CD8-positive, alpha-beta memory T cell (primary cell): ENCODE results near the gene DUSP28. TPM values are rescaled to one million over a fixed set of nuclear protein-coding genes. Genes with fewer than 3 reads are reported as not detected.

Experiments used
- CTCF ChIA-PET: fragments of 350-600 bp; sonication (Branson Sonifier 250); formaldehyde crosslinking; loops from one replicate; lab custom pipeline; 2021; ENCODE audit warnings: antibody characterized with exemption; lab: Charles Lee
- POLR2A ChIA-PET: fragments of 350-600 bp; sonication (Branson Sonifier 250); formaldehyde crosslinking; loops from one replicate; lab custom pipeline; 2021; ENCODE audit warnings: antibody characterized with exemption; lab: Charles Lee
- DNase-seq, 5 donors: peaks; one replicate each; pipeline versions ENCODE4 v3.0.0 to v3.0.0-alpha.2; 2020 to 2022; ENCODE audit warnings: mixed read lengths in 1 of 5
- H3K27ac ChIP-seq: one replicate; pipeline ENCODE4 v1.7.0; 2013; ENCODE audit warnings: low read depth, mild to moderate bottlenecking, low read length, moderate library complexity
- H3K27me3 ChIP-seq: 2 replicates; pipeline ENCODE4 v1.7.0; 2013; ENCODE audit warnings: low read length, mild to moderate bottlenecking; ENCODE audit not compliant: insufficient read depth, poor library complexity, severe bottlenecking
- H3K36me3 ChIP-seq: 2 replicates; pipeline ENCODE4 v1.7.0; 2013; ENCODE audit warnings: mild to moderate bottlenecking, low read length, moderate library complexity; ENCODE audit not compliant: insufficient read depth
- H3K4me1 ChIP-seq: 2 replicates; pipeline ENCODE4 v1.7.0; 2013; ENCODE audit warnings: mild to moderate bottlenecking, low read length, moderate library complexity; ENCODE audit not compliant: insufficient read depth
- H3K4me3 ChIP-seq: 2 replicates; pipeline ENCODE4 v1.7.0; 2013; ENCODE audit warnings: mild to moderate bottlenecking, low read length
- H3K9me3 ChIP-seq: 2 replicates; pipeline ENCODE4 v1.7.0; 2013; ENCODE audit warnings: mild to moderate bottlenecking, low read length
- H3K27ac Mint-ChIP-seq, 8 donors: one replicate each; pipeline ENCODE4 v1.8.0; 2020 to 2021; ENCODE audit warnings: mixed read lengths in 8 of 8, mild to moderate bottlenecking in 6 of 8, inconsistent platforms in 3 of 8, moderate library complexity in 3 of 8
- H3K27me3 Mint-ChIP-seq, 2 donors: one replicate each; pipeline ENCODE4 v1.8.0; 2020 to 2021; ENCODE audit warnings: mixed read lengths in 2 of 2, mild to moderate bottlenecking in 1 of 2, moderate library complexity in 1 of 2
- H3K36me3 Mint-ChIP-seq, 3 donors: one replicate each; pipeline ENCODE4 v1.8.0; 2020 to 2021; ENCODE audit warnings: mixed read lengths in 3 of 3, inconsistent platforms in 1 of 3, mild to moderate bottlenecking in 1 of 3
- H3K4me1 Mint-ChIP-seq, 3 donors: one replicate each; pipeline ENCODE4 v1.8.0; 2020 to 2021; ENCODE audit warnings: mixed read lengths in 3 of 3, inconsistent platforms in 1 of 3, mild to moderate bottlenecking in 1 of 3
- H3K4me3 Mint-ChIP-seq, 7 donors: one replicate each; pipeline ENCODE4 v1.8.0; 2020 to 2021; ENCODE audit warnings: mixed read lengths in 7 of 7, mild to moderate bottlenecking in 6 of 7, moderate library complexity in 4 of 7, inconsistent platforms in 2 of 7
- H3K9me3 Mint-ChIP-seq, 5 donors: one replicate each; pipeline ENCODE4 v1.8.0; 2020 to 2022; ENCODE audit warnings: mixed read lengths in 5 of 5, mild to moderate bottlenecking in 3 of 5, moderate library complexity in 2 of 5, inconsistent platforms in 1 of 5
- polyA plus RNA-seq: library from polyadenylated mRNA; unstranded; fragments of 300-500 nt; fragmentation: Illumina TruSeq; gene quantifications from one replicate; pipeline ENCODE4 v1.2.3, GENCODE V29; 2021
- total RNA-seq, 2 experiments: library from RNA; stranded (reverse); gene quantifications; one replicate each; pipeline ENCODE4 v1.2.3, GENCODE V29; 2021

The DUSP28 gene
- total and polyA plus RNA-seq, 3 experiments from 2014 or later = 7.0 to 22.0 (median 7.0) TPM

- Histone ChIP-seq H3K27me3 (no peaks in the 10 kb centered on the region), H3K9me3 (no peaks in the 10 kb centered on the region), H3K4me3 (no peak overlapping the region), H3K4me1 (peaks cover 25% of the 10 kb centered on the region), H3K36me3 (peaks cover 22% of the 10 kb centered on the region), H3K27ac (no peak overlapping the region)
- H3K36me3 Mint-ChIP-seq = peaks cover 3 to 61% (median 7%) of the 10 kb centered on the region in 3 donors
- peaks cover 24 to 35% (median 34%) of the 10 kb centered on the region in 3 donors for H3K4me1 Mint-ChIP-seq
- POLR2A ChIA-PET = interaction anchor here (2.4 kb wide), 1 partner anchor 10 kb away, joined by 8 read pairs; no protein-coding TSS in a partner anchor
- no peaks in the 10 kb centered on the region for H3K27me3 Mint-ChIP-seq
- no peak overlapping the region for H3K4me3 Mint-ChIP-seq
- peak overlapping the region in 1 of 8 donors; percentile 43 for H3K27ac Mint-ChIP-seq
- no peaks in the 10 kb centered on the region for H3K9me3 Mint-ChIP-seq
- CTCF ChIA-PET = interaction anchor here (0.8 to 1.6 kb wide), 3 partner anchors 10 to 11 kb away, joined by 3 to 5 read pairs (median 3); no protein-coding TSS in a partner anchor
- no peak for DNase-seq
These were observed 16.5 kb downstream of the DUSP28 start for GRCh38 chr2:240576436-240577205.

- Histone ChIP-seq H3K4me1 (peaks cover 21% of the 10 kb centered on the region), H3K9me3 (no peaks in the 10 kb centered on the region), H3K27me3 (no peaks in the 10 kb centered on the region), H3K4me3 (no peak overlapping the region), H3K36me3 (peaks cover 27% of the 10 kb centered on the region), H3K27ac (no peak overlapping the region)
- Mint-ChIP-seq H3K36me3 (peaks cover 5 to 58% (median 7%) of the 10 kb centered on the region in 3 donors), H3K4me3 (no peak overlapping the region), H3K27me3 (no peaks in the 10 kb centered on the region), H3K27ac (no peak overlapping the region), H3K9me3 (no peaks in the 10 kb centered on the region), H3K4me1 (peaks cover 25 to 37% (median 32%) of the 10 kb centered on the region in 3 donors)
- DNase-seq = no peak
- CTCF ChIA-PET = interaction anchor here (1.5 kb wide), 1 partner anchor 12 kb away, joined by 5 read pairs; no protein-coding TSS in a partner anchor
- POLR2A ChIA-PET = interaction anchor here (1.3 to 2.4 kb wide), 2 partner anchors 9 to 11 kb away, joined by 4 to 8 read pairs; no protein-coding TSS in a partner anchor
These were observed 17.3 kb downstream of the DUSP28 start for GRCh38 chr2:240577281-240578109.

DNA sequence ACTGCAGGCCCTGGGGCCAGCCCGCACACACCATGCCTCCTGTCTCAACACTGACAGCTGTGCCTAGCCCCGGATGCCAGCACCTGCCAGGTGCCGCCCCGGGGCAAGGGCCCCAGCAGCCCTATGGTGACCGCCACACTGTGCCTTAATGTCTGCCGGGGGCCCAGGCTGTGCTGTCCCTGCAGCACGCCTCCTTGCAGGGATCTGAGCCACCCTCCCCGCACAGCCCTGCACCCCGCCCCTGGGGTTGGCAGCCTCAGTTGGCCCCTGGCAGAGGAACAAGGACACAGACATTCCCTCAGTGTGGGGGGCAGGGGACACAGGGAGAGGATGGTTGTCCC is 17.9 kb downstream of the DUSP28 start:
- no peaks in the 10 kb centered on the region for H3K9me3 Mint-ChIP-seq
- no peaks in the 10 kb centered on the region for H3K27me3 Mint-ChIP-seq
- ChIA-PET POLR2A (interaction anchor here (1.3 to 2.4 kb wide), 2 partner anchors 9 to 12 kb away, joined by 4 to 8 read pairs; no protein-coding TSS in a partner anchor), CTCF (interaction anchor here (1.5 to 3.0 kb wide), 3 partner anchors 13 to 64 kb away, joined by 5 to 27 read pairs (median 17); partner anchors contain the start of gene DUSP28)
- DNase-seq = no peak
- Histone ChIP-seq H3K36me3 (peaks cover 27% of the 10 kb centered on the region), H3K27ac (no peak overlapping the region), H3K4me1 (peaks cover 21% of the 10 kb centered on the region), H3K4me3 (no peak overlapping the region), H3K9me3 (no peaks in the 10 kb centered on the region), H3K27me3 (no peaks in the 10 kb centered on the region)
- H3K4me3 Mint-ChIP-seq = no peak overlapping the region
- H3K36me3 Mint-ChIP-seq = peaks cover 6 to 56% (median 7%) of the 10 kb centered on the region in 3 donors
- H3K27ac Mint-ChIP-seq = peak overlapping the region in 2 of 8 donors; percentile 15 to 48
- peaks cover 25 to 42% (median 37%) of the 10 kb centered on the region in 3 donors for H3K4me1 Mint-ChIP-seq

GRCh38 chr2:240578488-240578887 is 18.3 kb downstream of the DUSP28 start:
- Histone ChIP-seq H3K27me3 (no peaks in the 10 kb centered on the region), H3K36me3 (peaks cover 27% of the 10 kb centered on the region), H3K4me3 (no peak overlapping the region), H3K4me1 (peaks cover 21% of the 10 kb centered on the region), H3K27ac (no peak overlapping the region), H3K9me3 (no peaks in the 10 kb centered on the region)
- Mint-ChIP-seq H3K4me3 (no peak overlapping the region), H3K27ac (peak overlapping the region in 5 of 8 donors; percentile 36 to 85 (median 48)), H3K36me3 (peaks cover 6 to 56% (median 7%) of the 10 kb centered on the region in 3 donors), H3K9me3 (no peaks in the 10 kb centered on the region), H3K4me1 (peaks cover 25 to 42% (median 41%) of the 10 kb centered on the region in 3 donors), H3K27me3 (no peaks in the 10 kb centered on the region)
- POLR2A ChIA-PET = interaction anchor here (1.3 to 2.4 kb wide), 2 partner anchors 10 to 12 kb away, joined by 4 to 8 read pairs; no protein-coding TSS in a partner anchor
- CTCF ChIA-PET = interaction anchor here (1.5 to 3.0 kb wide), 4 partner anchors 12 to 64 kb away, joined by 5 to 50 read pairs (median 22); partner anchors contain the start of gene DUSP28
- DNase-seq = no peak

DNA sequence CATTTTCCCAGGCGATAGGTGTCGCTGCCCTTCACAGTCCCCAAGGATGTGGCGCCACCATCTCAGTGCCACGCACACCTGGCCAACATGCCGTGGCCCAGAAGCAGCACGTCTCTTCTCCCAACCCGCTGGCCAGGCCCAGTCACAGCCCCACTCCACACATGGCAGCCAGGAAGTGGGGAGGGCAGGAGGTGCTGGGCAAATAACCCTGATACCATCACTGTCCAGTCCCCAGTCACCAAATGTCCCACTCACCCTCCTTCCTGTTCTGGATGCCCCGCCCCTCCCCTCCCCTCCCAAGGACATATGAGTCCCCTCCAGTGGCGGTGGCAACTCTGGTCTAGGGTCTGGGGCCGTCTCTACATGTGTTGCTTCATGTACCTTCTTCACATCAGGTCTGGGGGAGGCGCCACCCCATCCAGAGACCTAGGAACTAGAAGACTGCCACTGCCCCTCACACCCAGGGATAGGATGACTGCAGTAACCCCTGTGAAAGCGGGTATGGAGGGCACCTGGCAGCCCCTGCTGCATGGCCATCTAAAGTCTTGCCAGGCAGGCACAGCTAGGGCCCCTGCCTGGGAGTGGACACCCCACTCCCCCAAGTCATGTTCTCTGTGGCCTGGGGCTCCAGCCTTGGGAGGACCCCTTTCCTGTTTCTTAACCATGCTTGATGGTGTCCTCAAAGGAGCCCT is 19.1 kb downstream of the DUSP28 start:
- Mint-ChIP-seq H3K4me1 (peaks cover 25 to 46% (median 42%) of the 10 kb centered on the region in 3 donors), H3K9me3 (no peaks in the 10 kb centered on the region), H3K4me3 (peak overlapping the region in 5 of 7 donors; percentile 5 to 69 (median 54)), H3K27ac (peak overlapping the region; percentile 59 to 91 (median 85)), H3K36me3 (peaks cover 6 to 54% (median 7%) of the 10 kb centered on the region in 3 donors), H3K27me3 (no peaks in the 10 kb centered on the region)
- peaks cover 27% of the 10 kb centered on the region for H3K36me3 ChIP-seq
- H3K4me1 ChIP-seq = peaks cover 21% of the 10 kb centered on the region
- ChIA-PET POLR2A (interaction anchor here (1.1 to 2.4 kb wide), 5 partner anchors 12 to 65 kb away, joined by 4 to 38 read pairs (median 7); partner anchors contain the start of genes ANKMY1 and RNPEPL1), CTCF (interaction anchor here (1.0 to 3.0 kb wide), 15 partner anchors 9 to 65 kb away, joined by 3 to 50 read pairs (median 8); partner anchors contain the start of genes ANKMY1, DUSP28 and RNPEPL1)
- no peak for DNase-seq
- H3K27me3 ChIP-seq = no peaks in the 10 kb centered on the region
- H3K4me3 ChIP-seq = no peak overlapping the region
- H3K27ac ChIP-seq = no peak overlapping the region
- H3K9me3 ChIP-seq = no peaks in the 10 kb centered on the region

DNA sequence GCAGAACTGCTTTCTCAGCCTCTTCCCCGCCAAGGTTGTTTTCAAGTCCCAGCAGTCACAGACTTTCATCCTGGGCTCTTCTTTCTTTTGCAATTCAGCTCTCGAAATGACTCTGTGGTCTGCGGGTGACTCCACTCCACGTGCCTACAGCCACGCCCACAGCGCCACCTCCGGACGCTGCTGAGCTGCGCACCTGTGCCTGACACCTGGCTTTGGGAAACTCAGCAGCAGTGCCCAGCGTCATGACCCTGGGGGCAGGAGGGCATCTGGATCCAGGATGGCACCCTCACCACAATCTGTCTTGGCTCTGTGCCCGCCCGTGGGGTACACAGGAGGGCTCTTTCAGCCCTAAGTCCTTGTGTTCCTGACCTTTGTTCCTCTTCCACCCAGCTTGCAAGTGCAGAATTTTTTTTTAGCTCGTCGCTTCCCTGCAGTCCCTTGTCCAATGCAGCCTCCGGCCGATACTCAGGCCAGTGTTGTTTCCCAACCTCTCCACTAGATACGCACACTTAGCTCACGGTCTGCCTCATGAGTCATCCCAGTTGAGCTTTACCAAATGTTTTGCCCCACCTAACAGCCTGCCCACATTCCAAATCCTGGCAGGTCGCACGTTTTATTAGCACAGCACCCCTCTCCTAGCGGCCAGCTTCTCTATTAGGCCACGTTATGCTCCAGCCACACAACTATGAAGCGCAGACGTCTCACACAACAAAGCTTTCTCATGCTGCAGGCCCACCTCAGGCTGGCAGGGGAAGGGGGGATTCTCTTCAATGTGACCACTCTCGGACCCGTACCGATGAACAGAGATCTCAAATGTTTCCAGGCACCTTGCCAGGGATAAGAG is 19.8 kb downstream of the DUSP28 start:
- ChIA-PET CTCF (interaction anchor here (1.0 to 3.0 kb wide), 15 partner anchors 9 to 66 kb away, joined by 3 to 50 read pairs (median 8); partner anchors contain the start of genes ANKMY1, DUSP28 and RNPEPL1), POLR2A (interaction anchor here (1.1 to 2.1 kb wide), 4 partner anchors 13 to 65 kb away, joined by 4 to 38 read pairs (median 7); partner anchors contain the start of genes ANKMY1 and RNPEPL1)
- Mint-ChIP-seq H3K4me3 (peak overlapping the region in 6 of 7 donors; percentile 8 to 69 (median 56)), H3K27ac (peak overlapping the region; percentile 59 to 91 (median 84)), H3K36me3 (peaks cover 6 to 52% (median 7%) of the 10 kb centered on the region in 3 donors), H3K9me3 (no peaks in the 10 kb centered on the region), H3K4me1 (peaks cover 33 to 53% (median 49%) of the 10 kb centered on the region in 3 donors), H3K27me3 (no peaks in the 10 kb centered on the region)
- H3K9me3 ChIP-seq = no peaks in the 10 kb centered on the region
- H3K27me3 ChIP-seq = no peaks in the 10 kb centered on the region
- peaks cover 29% of the 10 kb centered on the region for H3K4me1 ChIP-seq
- no peak overlapping the region for H3K4me3 ChIP-seq
- H3K36me3 ChIP-seq = peaks cover 21% of the 10 kb centered on the region
- no peak overlapping the region for H3K27ac ChIP-seq
- DNase-seq = peak; percentile 70 to 89 (median 76)
